OCI-LY1 (cell line): Measurements from ENCODE around the gene NDUFA11.

Source experiments
- CTCF ChIP-seq: fragments of 200-600 bp; sonication (generic), shearing (Covaris generic); IDR thresholded peaks from 2 replicates; pipeline ENCODE4 v1.5.1; 2017; ENCODE audit warnings: mild to moderate bottlenecking, antibody characterized with exemption, low read length, moderate library complexity, mixed read lengths
- EZH2 ChIP-seq: fragments of 200-600 bp; sonication (generic), shearing (Covaris generic); IDR thresholded peaks from 2 replicates; pipeline ENCODE4 v1.8.0; 2017; ENCODE audit warnings: borderline replicate concordance, mixed run types, mild to moderate bottlenecking, antibody characterized with exemption, low read length, moderate library complexity, mixed read lengths

GRCh38 chr19:5867201-5868136, 36.1 kb downstream of the NDUFA11 start:
- TF ChIP-seq CTCF = no peak
- TF ChIP-seq EZH2 = no peak
